Ascending aorta (tissue), 2 donors: ENCODE measurements around the gene LYVE1. TPM values are rescaled to one million over a fixed set of nuclear protein-coding genes. Genes with fewer than 3 reads are reported as not detected.
A peak's percentile ranks its signal among the peaks of the same experiment; 100 is the strongest.

Experiments
- DNase-seq, 2 donors: peaks; one replicate each; pipeline ENCODE4 v3.0.0-alpha.2; 2019; ENCODE audit warnings: low spot score in 2 of 2
- H3K27ac ChIP-seq, 2 donors: fragments of 200-600 bp; sonication (generic); one replicate each; pipeline ENCODE4 v1.5.1; 2016 to 2017; ENCODE audit warnings: mild to moderate bottlenecking in 1 of 2
- H3K27me3 ChIP-seq: fragments of 200-600 bp; sonication (generic); one replicate; pipeline ENCODE4 v1.5.1; 2017
- H3K36me3 ChIP-seq, 2 donors: fragments of 200-600 bp; sonication (generic); one replicate each; pipeline ENCODE4 v1.5.1; 2016
- H3K4me1 ChIP-seq, 2 donors: fragments of 200-600 bp; sonication (generic); one replicate each; pipeline ENCODE4 v1.5.1; 2016 to 2017; ENCODE audit warnings: mild to moderate bottlenecking in 1 of 2
- H3K4me3 ChIP-seq, 2 donors: fragments of 200-600 bp; sonication (generic); one replicate each; pipeline ENCODE4 v1.5.1; 2016 to 2017; ENCODE audit warnings: mild to moderate bottlenecking in 1 of 2
- H3K9me3 ChIP-seq, 2 donors: fragments of 200-600 bp; sonication (generic); one replicate each; pipeline ENCODE4 v1.5.1; 2016
- CTCF ChIP-seq, 3 experiments: fragments of 200-600 bp in 2 of 3; fragments of 450-650 bp in 1 of 3; sonication (generic) in 2 of 3; IDR thresholded peaks; one replicate each; pipeline ENCODE4 v1.5.1; 2016 to 2019; ENCODE audit warnings: antibody characterized with exemption in 3 of 3, mild to moderate bottlenecking in 1 of 3, moderate library complexity in 1 of 3
- intact Hi-C: fragments of 100-400 bp; cut with DNase I; formaldehyde crosslinking; loops from one replicate; pipeline ENCODE4 v1.15.1; 2023
- total RNA-seq: library from RNA; depleted of rRNA; stranded (reverse); fragments of >200 nt; gene quantifications from one replicate; pipeline ENCODE4 v1.1.0, GENCODE V29; 2016

LYVE1 gene
- total RNA-seq, 1 donor from 2014 or later = 66.3 TPM

GRCh38 chr11:10514202-10514601 is 54.3 kb downstream of the LYVE1 start:
- no peak for DNase-seq
- Histone ChIP-seq H3K36me3 (peaks cover 10 to 11% of the 10 kb centered on the region in 2 donors), H3K4me1 (peaks cover 0 to 33% of the 10 kb centered on the region in 2 donors), H3K9me3 (no peaks in the 10 kb centered on the region), H3K27me3 (no peaks in the 10 kb centered on the region), H3K4me3 (no peak overlapping the region), H3K27ac (peak overlapping the region; percentile 23 to 41)
- intact Hi-C loops = loop anchor here (1.0 to 10.0 kb wide), 2 partner anchors 109 to 221 kb away; no protein-coding TSS in a partner anchor
- peak; percentile 20 to 42 (median 29) for TF ChIP-seq CTCF (IDR thresholded peaks at IDR 0.05)

GRCh38 chr11:10511181-10511621 is 57.3 kb downstream of the LYVE1 start:
- intact Hi-C loops = loop anchor here (10.0 kb wide), 1 partner anchor 106 kb away; no protein-coding TSS in a partner anchor
- no peaks in the 10 kb centered on the region for H3K27me3 ChIP-seq
- H3K9me3 ChIP-seq = no peaks in the 10 kb centered on the region
- peaks cover 0 to 6% of the 10 kb centered on the region in 2 donors for H3K36me3 ChIP-seq
- DNase-seq = no peak
- no peak overlapping the region for H3K27ac ChIP-seq
- no peak overlapping the region for H3K4me3 ChIP-seq
- no peak for TF ChIP-seq CTCF (IDR thresholded peaks at IDR 0.05)
- H3K4me1 ChIP-seq = peaks cover 0 to 25% of the 10 kb centered on the region in 2 donors

Other genes starting within 250 kb of the LYVE1 start
- 2.3 TPM for gene AMPD3, start 113.4 kb downstream of the LYVE1 start, total RNA-seq
- gene RNF141, start 27.5 kb downstream of the LYVE1 start, total RNA-seq = 10.9 TPM
- gene IRAG1, start 125.1 kb upstream of the LYVE1 start, total RNA-seq = 236 TPM
- 3.1 TPM for gene CTR9, start 182.6 kb upstream of the LYVE1 start, total RNA-seq
- 311 TPM for gene EIF4G2, start 240.3 kb upstream of the LYVE1 start, total RNA-seq